IMR-90 (cell line): Measurements from ENCODE around the gene F10. TPM values are rescaled to one million over a fixed set of nuclear protein-coding genes. Genes with fewer than 3 reads are reported as not detected.

Experiments used
- ATAC-seq: fragments of 200-7000 bp; cut with Tn5 transposase; 2 replicates; pipeline ENCODE4 v1.9.1; 2020; ENCODE audit warnings: low read depth, mild to moderate bottlenecking, moderate library complexity
- BruUV-seq: library from RNA; stranded (reverse); fragments of 400-500 nt; replicated peaks from 2 replicates; lab custom pipeline; 2021; lab: Mats Ljungman, UMichigan
- CTCF ChIA-PET: fragments of 300-600 bp; formaldehyde crosslinking; extraction: SDS; loops from one replicate; lab custom pipeline; 2021; ENCODE audit warnings: antibody characterized with exemption; lab: Yijun Ruan, JAX
- POLR2A ChIA-PET: fragments of 300-600 bp; sonication (Branson Sonifier 250); formaldehyde crosslinking; loops from one replicate; lab custom pipeline; 2022; ENCODE audit warnings: antibody characterized with exemption; ENCODE audit not compliant: unreplicated experiment; lab: Charles Lee
- DNase-seq: peaks from one replicate; pipeline ENCODE4 v3.0.0; 2013
- H2AFZ ChIP-seq: replicated peaks from 2 replicates; pipeline ENCODE3; 2013; ENCODE audit warnings: low read length, mild to moderate bottlenecking; ENCODE audit not compliant: poor library complexity
- H2AK5ac ChIP-seq: 2 replicates; pipeline ENCODE4 v1.6.1; 2013; ENCODE audit warnings: low read depth, low read length, inconsistent platforms
- H2AK9ac ChIP-seq: replicated peaks from 2 replicates; pipeline ENCODE3; 2013; ENCODE audit warnings: mild to moderate bottlenecking, low read depth, low read length, moderate library complexity; ENCODE audit not compliant: poor library complexity
- H2BK120ac ChIP-seq: 2 replicates; pipeline ENCODE4 v1.6.1; 2013; ENCODE audit warnings: low read depth, low read length, inconsistent platforms
- H2BK15ac ChIP-seq: 3 replicates; pipeline ENCODE4 v1.6.1; 2013; ENCODE audit warnings: low read depth, low read length, inconsistent platforms
- H2BK20ac ChIP-seq: 2 replicates; pipeline ENCODE4 v1.6.1; 2013; ENCODE audit warnings: low read depth, mild to moderate bottlenecking, inconsistent platforms, low read length, moderate library complexity
- H2BK5ac ChIP-seq: 2 replicates; pipeline ENCODE4 v1.6.1; 2013; ENCODE audit warnings: mild to moderate bottlenecking, low read depth, low read length, inconsistent platforms; ENCODE audit not compliant: poor library complexity, severe bottlenecking
- H3K14ac ChIP-seq: replicated peaks from 2 replicates; pipeline ENCODE4 v1.6.1; 2013; ENCODE audit warnings: low read depth, low read length, inconsistent platforms
- H3K18ac ChIP-seq: 2 replicates; pipeline ENCODE4 v1.6.1; 2013; ENCODE audit warnings: low read depth, low read length, control low read depth
- H3K23ac ChIP-seq: 2 replicates; pipeline ENCODE4 v1.6.1; 2013; ENCODE audit warnings: low read depth, low read length, inconsistent platforms
- H3K27ac ChIP-seq: 2 replicates; pipeline ENCODE4 v1.5.1; 2013; ENCODE audit warnings: mild to moderate bottlenecking, control low read depth, low read length; ENCODE audit not compliant: insufficient read depth
- H3K27me3 ChIP-seq: 2 replicates; pipeline ENCODE4 v1.6.1; 2013; ENCODE audit warnings: low read length; ENCODE audit not compliant: control insufficient read depth, insufficient read depth
- H3K36me3 ChIP-seq: 2 replicates; pipeline ENCODE4 v1.6.1; 2013; ENCODE audit warnings: low read length, mixed read lengths; ENCODE audit not compliant: control insufficient read depth, insufficient read depth
- H3K4ac ChIP-seq: 2 replicates; pipeline ENCODE4 v1.6.1; 2013; ENCODE audit warnings: low read depth, low read length, inconsistent platforms
- H3K4me1 ChIP-seq: 2 replicates; pipeline ENCODE4 v1.6.1; 2013; ENCODE audit warnings: low read length, mixed read lengths; ENCODE audit not compliant: control insufficient read depth, insufficient read depth
- H3K4me2 ChIP-seq: 2 replicates; pipeline ENCODE4 v1.6.1; 2013; ENCODE audit warnings: low read depth, mild to moderate bottlenecking, control low read depth, low read length, moderate library complexity
- H3K4me3 ChIP-seq: 2 replicates; pipeline ENCODE4 v1.5.1; 2013; ENCODE audit warnings: low read depth, mild to moderate bottlenecking, control low read depth, low read length, moderate library complexity; ENCODE audit not compliant: insufficient read depth
- H3K56ac ChIP-seq: 2 replicates; pipeline ENCODE4 v1.6.1; 2013; ENCODE audit warnings: low read length, inconsistent platforms; ENCODE audit not compliant: insufficient read depth; ENCODE audit errors: extremely low read depth
- H3K79me1 ChIP-seq, 2 experiments: 2 replicates each; pipeline ENCODE4 v1.6.1; 2013; ENCODE audit warnings: low read length in 2 of 2, inconsistent platforms in 1 of 2, low read depth in 1 of 2
- H3K9ac ChIP-seq: 2 replicates; pipeline ENCODE4 v1.6.1; 2013; ENCODE audit warnings: low read depth, low read length, control low read depth
- H3K9me1 ChIP-seq: 2 replicates; pipeline ENCODE4 v1.6.1; 2013; ENCODE audit warnings: low read length, inconsistent platforms; ENCODE audit not compliant: insufficient read depth
- H3K9me3 ChIP-seq: 2 replicates; pipeline ENCODE4 v1.6.1; 2013; ENCODE audit warnings: low read length; ENCODE audit not compliant: control insufficient read depth, insufficient read depth
- H4K20me1 ChIP-seq: 2 replicates; pipeline ENCODE4 v1.6.1; 2013; ENCODE audit warnings: low read length, inconsistent platforms; ENCODE audit not compliant: insufficient read depth
- H4K5ac ChIP-seq: 2 replicates; pipeline ENCODE4 v1.6.1; 2013; ENCODE audit warnings: mild to moderate bottlenecking, low read depth, low read length, control low read depth
- H4K8ac ChIP-seq, 2 experiments: 2 replicates each; pipeline ENCODE4 v1.6.1; 2013; ENCODE audit warnings: low read depth in 2 of 2, low read length in 2 of 2, control low read depth in 1 of 2, inconsistent platforms in 1 of 2
- H4K91ac ChIP-seq: 2 replicates; pipeline ENCODE4 v1.6.1; 2013; ENCODE audit warnings: low read depth, low read length, inconsistent platforms; ENCODE audit not compliant: insufficient read depth
- BHLHE40 ChIP-seq: fragments of 150-350 bp; IDR thresholded peaks from 2 replicates; pipeline ENCODE4 v1.6.1; 2016; ENCODE audit warnings: mild to moderate bottlenecking, low read depth, low read length
- CEBPB ChIP-seq: IDR thresholded peaks from 2 replicates; pipeline ENCODE4 v1.6.1; 2012; ENCODE audit warnings: low read depth, low read length, improper control_type of control experiment
- CHD1 ChIP-seq: IDR thresholded peaks from 2 replicates; pipeline ENCODE4 v1.6.1; 2012; ENCODE audit warnings: low read depth, low read length, improper control_type of control experiment
- ELK1 ChIP-seq: fragments of 150-350 bp; IDR thresholded peaks from 2 replicates; pipeline ENCODE4 v1.6.1; 2016; ENCODE audit warnings: low read depth, mild to moderate bottlenecking, low read length, moderate library complexity, borderline replicate concordance
- FOS ChIP-seq: fragments of 150-350 bp; IDR thresholded peaks from 2 replicates; pipeline ENCODE4 v1.6.1; 2016; ENCODE audit warnings: low read depth, low read length
- MAZ ChIP-seq: IDR thresholded peaks from 2 replicates; pipeline ENCODE4 v1.6.1; 2012; ENCODE audit warnings: low read depth, mild to moderate bottlenecking, low read length, improper control_type of control experiment, moderate library complexity, borderline replicate concordance
- MXI1 ChIP-seq: IDR thresholded peaks from 2 replicates; pipeline ENCODE4 v1.6.1; 2012; ENCODE audit warnings: low read depth, mild to moderate bottlenecking, low read length, moderate library complexity, borderline replicate concordance
- NFE2L2 ChIP-seq: fragments of 150-350 bp; IDR thresholded peaks from 2 replicates; pipeline ENCODE4 v1.6.1; 2016; ENCODE audit warnings: low read depth, mild to moderate bottlenecking, low read length
- POLR2A ChIP-seq: IDR thresholded peaks from 2 replicates; pipeline ENCODE4 v1.6.1; 2012; ENCODE audit warnings: mild to moderate bottlenecking, low read depth, low read length
- RAD21 ChIP-seq: IDR thresholded peaks from 2 replicates; pipeline ENCODE4 v1.6.1; 2012; ENCODE audit warnings: low read length, improper control_type of control experiment
- RCOR1 ChIP-seq: IDR thresholded peaks from 2 replicates; pipeline ENCODE4 v1.6.1; 2012; ENCODE audit warnings: mild to moderate bottlenecking, low read length, improper control_type of control experiment; ENCODE audit not compliant: insufficient replicate concordance
- RFX5 ChIP-seq: IDR thresholded peaks from 2 replicates; pipeline ENCODE4 v1.8.0; 2012; ENCODE audit warnings: low read depth, mild to moderate bottlenecking, low read length, moderate library complexity
- SMC3 ChIP-seq: fragments of 150-350 bp; IDR thresholded peaks from 2 replicates; pipeline ENCODE4 v1.6.1; 2016; ENCODE audit warnings: low read depth, mild to moderate bottlenecking, antibody characterized with exemption, low read length, moderate library complexity
- USF2 ChIP-seq: fragments of 150-350 bp; IDR thresholded peaks from 2 replicates; pipeline ENCODE4 v1.6.1; 2017; ENCODE audit warnings: mild to moderate bottlenecking, antibody characterized with exemption, low read length, low read depth
- WGBS, 2 experiments: methylation state at CpG; one replicate each; pipeline versions ENCODE4 v1.1.5 to v1.1.7; 2013; ENCODE audit warnings: missing lambda C conversion rate in 2 of 2; ENCODE audit not compliant: insufficient read length in 1 of 2; ENCODE audit errors: extremely low coverage in 2 of 2; 5-methylcytosine and 5-hydroxymethylcytosine counted together
- dilution Hi-C: fragments of 300-500 bp; cut with HindIII; formaldehyde crosslinking; loops from one replicate; pipeline ENCODE4 v1.14.3; 2018; ENCODE audit warnings: low sequenced_read_pairs; ENCODE audit not compliant: unreplicated experiment
- in situ Hi-C: fragments of 300-500 bp; cut with MboI; formaldehyde crosslinking; loops from 3 replicates; pipeline ENCODE4 v1.14.3; 2019; ENCODE audit warnings: low sequenced_read_pairs, inconsistent platforms, mixed read lengths
- intact Hi-C: fragments of 100-400 bp; cut with micrococcal nuclease; formaldehyde crosslinking; loops from 2 replicates; pipeline ENCODE4 v1.10.0; 2022
- polyA plus RNA-seq, 3 experiments: library from polyadenylated mRNA; depleted of rRNA; stranded (reverse); fragments of >200 nt; gene quantifications; 2 replicates each; pipeline ENCODE4 v1.2.3, GENCODE V29; 2012; ENCODE audit warnings: low replicate concordance in 1 of 3
- total RNA-seq: library from RNA; depleted of rRNA; stranded (reverse); fragments of >200 nt; gene quantifications from 2 replicates; pipeline ENCODE4 v1.2.3, GENCODE V29; 2012

Gene F10
- total and polyA plus RNA-seq, 2 of the 4 experiments (the other 2 are of a cell fraction): 9.1 to 19.5 TPM

GRCh38 chr13:113182046-113182445, 59.4 kb downstream of the F10 start:
- CTCF ChIA-PET: no interaction called here
- Histone ChIP-seq H3K36me3 (peaks cover 44% of the 10 kb centered on the region), H4K5ac (peak overlapping the region; percentile 12; the same call in 1 of the 2 replicates), H3K18ac (no peak overlapping the region; the same call in 1 of the 2 replicates), H3K27me3 (no peaks in the 10 kb centered on the region), H2AFZ (no peak overlapping the region), H3K9ac (no peak overlapping the region), H3K4me2 (no peak overlapping the region), H2BK20ac (peak overlapping the region; percentile 18), H3K4me1 (peaks cover 25% of the 10 kb centered on the region), H3K4ac (peak overlapping the region; percentile 77), H3K4me3 (no peak overlapping the region), H4K20me1 (no peaks in the 10 kb centered on the region), H3K9me1 (peaks cover 14% of the 10 kb centered on the region), H2AK5ac (peak overlapping the region; percentile 52; the same call in 1 of the 2 replicates), H3K23ac (peak overlapping the region; percentile 85), H2AK9ac (peak overlapping the region; percentile 25), H3K14ac (peak overlapping the region; percentile 61), H2BK120ac (peak overlapping the region; percentile 68), H4K8ac (peak overlapping the region; percentile 21 to 59; a peak in 2 of 4 replicates), H3K9me3 (no peaks in the 10 kb centered on the region), H3K56ac (no peak overlapping the region), H3K27ac (peak overlapping the region; percentile 63), H3K79me1 (peaks cover 29 to 61% of the 10 kb centered on the region in 2 experiments), H2BK5ac (peak overlapping the region; percentile 56), H4K91ac (peak overlapping the region; percentile 48), H2BK15ac (peak overlapping the region; percentile 67; the same call in 2 of the 3 replicates)
- in situ Hi-C loops (no loop called here), intact Hi-C loops (no loop called here), dilution Hi-C loops (no loop called here)
- no TSS peak for BruUV-seq
- DNase-seq (no peak), ATAC-seq (no peak)
- 95% methylated on average over 3 of the region's 4 CpGs; no CpG with 5 or more reads in 1 of the 2 experiments for WGBS, 2 experiments
- POLR2A ChIA-PET: no interaction called here
- TF ChIP-seq POLR2A (no peak), MAZ (no peak), BHLHE40 (no peak), CHD1 (no peak), NFE2L2 (no peak), CEBPB (no peak), RAD21 (no peak), SMC3 (no peak), USF2 (no peak), MXI1 (no peak), RFX5 (no peak), FOS (no peak), RCOR1 (no peak), ELK1 (no peak)
